Measurements from ENCODE around the gene CHRNA7.
"Not testable (repeated sequence)": the region's sequence is repeated elsewhere in the genome, so short reads cannot be mapped to it uniquely, and the experiment has no call there.

CHRNA7 gene

DNA sequence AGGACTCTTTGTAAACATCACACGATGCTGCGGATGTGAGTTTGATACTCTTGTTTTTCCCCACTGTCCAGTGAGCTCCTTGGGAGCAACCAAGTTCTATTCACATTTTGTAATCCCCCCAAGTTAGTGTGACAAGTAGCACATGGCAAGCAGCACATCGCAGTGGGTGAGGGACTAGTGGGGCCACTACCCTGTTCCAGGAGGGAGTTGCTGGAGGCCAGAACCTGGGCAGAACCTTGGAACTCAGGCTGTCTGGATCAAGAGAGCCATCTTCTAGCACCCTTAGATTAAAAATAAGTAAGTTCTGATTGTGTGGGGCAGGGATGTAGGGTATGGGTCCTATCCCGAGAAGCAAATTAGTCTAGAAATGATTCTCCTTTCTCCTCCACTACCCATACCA lies 91.7 kb downstream of the CHRNA7 start:
- no peak for DNase-seq

- no peak for DNase-seq
Measured at GRCh38 chr15:32123473-32123872, 93.2 kb downstream of the CHRNA7 start.

DNA sequence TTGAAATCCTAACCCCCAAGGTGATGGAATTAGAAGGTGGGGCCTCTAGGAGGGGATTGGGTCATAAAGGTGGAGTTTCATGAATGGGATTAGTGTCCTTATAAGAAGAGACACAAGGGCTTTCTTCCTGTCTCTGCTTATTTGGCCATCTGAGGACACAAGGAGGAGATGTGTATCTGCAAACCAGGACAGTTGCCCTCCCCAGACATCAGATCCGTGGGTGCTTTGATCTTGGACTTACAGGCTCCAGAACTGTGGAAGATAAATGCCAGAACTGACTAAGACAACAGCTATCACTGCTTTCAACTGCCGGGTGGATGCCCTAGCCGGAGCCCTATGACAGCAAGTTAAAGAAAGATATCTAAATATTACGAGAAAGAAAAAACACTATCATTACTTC lies 94.4 kb downstream of the CHRNA7 start:
- DNase-seq, result no peak

DNA sequence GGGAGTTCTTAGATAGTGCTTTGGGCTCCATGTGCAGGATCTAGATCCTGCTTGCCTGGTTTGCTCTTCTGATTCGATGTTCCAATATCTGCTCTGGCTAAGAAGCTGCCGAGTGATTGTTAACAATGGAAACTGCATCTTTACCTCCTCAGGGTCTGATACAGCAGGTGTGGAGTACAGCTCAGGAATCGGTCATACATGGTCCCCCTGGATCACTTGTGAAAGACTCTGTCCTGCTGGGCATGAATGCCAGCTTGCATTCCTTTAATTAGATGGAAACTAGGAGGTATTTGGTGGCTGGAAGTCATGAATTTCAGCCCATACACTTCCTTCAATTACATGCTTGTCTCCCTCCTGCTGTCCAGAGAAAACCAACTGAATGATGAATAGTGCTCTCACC lies 95.3 kb downstream of the CHRNA7 start:
- no peak for DNase-seq

- DNase-seq, result no peak
Measured at GRCh38 chr15:32129815-32130214, 99.5 kb downstream of the CHRNA7 start.

DNA sequence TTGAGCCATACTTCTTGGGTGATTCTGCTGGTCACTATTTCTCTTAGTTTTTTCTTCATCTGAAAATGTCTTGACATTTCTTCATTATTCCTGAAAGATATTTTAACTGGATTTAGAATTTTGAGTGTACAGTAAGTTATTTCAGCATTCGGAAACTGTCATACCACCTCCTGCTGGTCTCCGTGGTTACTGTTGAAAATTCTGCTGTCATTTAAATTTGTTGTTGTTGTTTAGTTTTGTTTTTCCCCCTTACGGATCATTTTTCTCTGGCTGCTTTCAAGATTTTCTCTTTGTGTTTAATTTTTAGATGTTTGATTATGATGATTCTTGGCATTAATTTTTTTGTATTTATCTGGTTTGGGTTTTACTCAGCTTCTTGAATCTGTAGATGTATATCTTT lies 100.5 kb downstream of the CHRNA7 start:
- DNase-seq, result no peak

DNA sequence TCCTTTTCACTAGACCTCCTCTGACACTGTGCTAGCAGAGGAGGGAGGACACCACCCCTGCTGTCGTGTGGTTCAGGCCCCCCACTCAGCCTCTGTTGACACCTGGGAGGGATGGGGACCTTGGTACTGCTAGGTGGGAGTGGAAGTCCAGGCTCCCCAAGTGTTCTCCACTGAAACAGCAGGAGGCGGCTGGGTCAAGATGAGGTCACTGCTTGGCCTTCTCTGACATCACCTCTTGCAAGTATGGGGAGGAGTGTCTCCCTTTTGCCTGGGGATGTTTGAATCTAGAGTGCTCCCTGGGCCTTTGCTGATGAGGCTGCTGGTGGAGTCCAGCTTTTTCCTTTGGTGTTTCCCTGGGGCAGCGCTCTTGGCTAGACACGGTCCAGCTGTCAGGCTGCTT lies 101.5 kb downstream of the CHRNA7 start:
- no peak for DNase-seq

GRCh38 chr15:32132859-32133258 lies 102.5 kb downstream of the CHRNA7 start:
- no peak for DNase-seq

- DNase-seq, result no peak
Measured at GRCh38 chr15:32134842-32135241, 104.5 kb downstream of the CHRNA7 start.

DNA sequence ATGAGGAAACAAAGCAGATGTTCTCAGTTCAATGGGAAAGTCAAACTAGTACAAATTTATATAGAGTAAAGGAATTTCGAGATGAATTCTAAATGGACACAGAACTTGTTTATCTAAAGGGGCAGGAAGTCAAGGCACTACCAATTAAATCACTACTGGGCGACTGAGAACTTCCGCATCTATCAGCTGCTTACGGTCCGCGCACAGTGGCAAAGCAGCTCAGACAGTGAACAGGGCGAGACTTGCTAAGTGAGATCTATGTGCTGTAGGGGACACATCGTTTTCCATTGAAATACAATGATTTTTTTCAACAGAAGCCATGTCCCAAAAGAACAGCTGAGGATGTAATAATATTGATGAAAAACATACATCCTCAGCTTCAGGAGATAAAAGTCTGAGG lies 105.0 kb downstream of the CHRNA7 start:
- DNase-seq, result no peak

DNA sequence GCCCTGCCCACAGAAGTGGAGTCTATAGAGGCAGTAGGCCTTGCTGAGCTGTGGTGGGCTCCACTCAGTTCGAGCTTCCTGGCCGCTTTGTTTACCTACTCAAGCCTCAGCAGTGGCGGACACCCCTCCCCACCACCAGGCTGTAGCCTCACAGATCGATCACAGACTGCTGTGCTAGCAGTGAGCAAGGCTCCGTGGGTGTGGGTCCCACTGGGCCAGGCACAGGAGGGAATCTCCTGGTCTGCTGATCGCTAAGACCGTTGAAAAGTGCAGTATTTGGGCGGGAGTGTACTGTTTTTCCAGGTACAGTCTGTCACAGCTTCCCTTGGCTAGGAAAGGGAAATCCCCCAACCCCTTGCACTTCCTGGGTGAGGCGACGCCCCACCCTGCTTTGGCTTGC lies 115.2 kb downstream of the CHRNA7 start:
- DNase-seq, result not testable (repeated sequence)

DNA sequence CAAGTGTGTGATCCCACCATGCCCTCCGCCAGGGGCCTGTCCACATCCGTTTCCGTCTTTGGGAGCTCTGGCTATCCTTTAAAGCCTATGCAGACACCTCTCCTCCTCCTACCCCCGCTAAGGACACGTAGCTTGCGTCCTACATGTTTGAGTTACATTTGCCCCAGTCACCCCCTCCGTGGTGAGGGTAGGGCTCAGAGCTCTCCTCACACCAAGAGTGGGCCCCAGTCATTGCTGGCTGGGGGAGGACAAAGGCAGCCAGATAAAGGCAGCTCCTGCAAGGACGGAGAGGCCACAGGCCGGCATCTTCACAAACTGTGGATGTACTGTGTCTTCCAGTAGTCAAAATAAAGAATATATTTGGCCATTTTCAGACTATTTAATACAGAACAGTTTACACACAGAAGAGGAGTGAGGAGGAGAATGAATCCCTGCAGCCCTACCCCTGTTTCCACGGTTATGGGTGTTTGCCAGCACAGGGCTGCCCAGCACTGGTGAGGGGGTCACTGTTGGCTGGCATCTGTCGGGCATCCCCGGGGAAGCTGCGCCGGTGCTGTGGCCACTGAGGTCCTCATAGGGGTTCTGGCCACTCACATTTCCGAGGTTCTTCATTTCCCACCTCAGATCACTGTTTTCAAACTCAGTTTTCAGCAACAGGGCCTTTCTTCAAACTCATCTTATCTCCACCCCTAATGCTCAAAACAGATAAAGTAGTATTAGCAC lies 118.7 kb downstream of the CHRNA7 start:
- no peak for DNase-seq

DNA sequence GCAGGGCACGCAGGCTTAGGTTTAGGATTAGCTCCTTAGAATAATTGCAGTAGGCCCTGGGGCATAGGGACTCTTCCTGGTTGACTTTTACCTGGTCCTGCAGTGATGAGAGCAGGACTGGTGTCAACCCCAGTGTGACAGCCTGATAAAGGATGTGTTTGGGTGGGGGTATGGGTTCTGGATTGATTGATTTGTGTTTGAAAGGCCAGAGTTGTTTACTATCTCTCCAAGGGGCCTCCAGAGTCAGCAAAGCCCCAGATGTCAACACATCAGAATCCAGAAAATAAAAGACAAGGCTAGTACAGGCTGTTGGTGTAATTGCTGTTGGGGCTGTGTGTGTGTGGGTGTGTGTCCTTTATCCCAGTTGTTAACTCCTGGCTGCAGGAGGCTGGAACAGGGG lies 122.3 kb downstream of the CHRNA7 start:
- no peak for DNase-seq

DNA sequence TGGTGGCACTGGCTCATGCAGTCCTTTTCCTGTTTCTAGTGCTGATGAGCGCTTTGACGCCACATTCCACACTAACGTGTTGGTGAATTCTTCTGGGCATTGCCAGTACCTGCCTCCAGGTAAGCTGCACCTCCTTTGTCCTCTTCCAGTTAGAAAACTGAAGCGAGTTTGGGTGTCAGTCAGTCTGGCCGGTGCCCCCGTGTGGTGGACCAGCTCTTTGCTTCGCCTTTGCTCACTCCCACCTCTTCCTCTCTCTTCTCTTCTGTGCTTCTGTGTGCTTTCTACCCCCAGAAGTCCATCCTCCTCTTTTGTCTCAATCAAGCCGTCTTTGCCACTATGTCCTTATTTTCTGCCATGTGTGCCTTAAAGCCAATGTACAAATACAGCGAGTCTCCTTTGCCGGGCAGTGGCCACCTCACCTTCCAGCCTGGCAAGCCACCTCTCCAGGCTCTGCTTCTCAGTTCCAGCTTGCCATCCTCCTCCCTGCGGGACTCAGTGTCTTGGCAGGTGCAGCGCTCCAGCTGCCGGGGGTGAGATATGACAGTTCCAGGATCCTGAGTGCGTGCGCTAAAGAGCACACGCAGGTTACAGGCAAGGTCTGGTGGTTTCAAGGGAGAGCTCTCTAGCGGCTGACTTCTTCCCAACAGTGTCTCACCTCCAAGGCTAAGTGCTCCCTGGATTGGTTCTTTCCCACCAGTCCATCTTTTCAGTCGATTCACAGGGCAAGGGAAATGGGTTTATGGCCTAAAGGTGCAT lies 123.7 kb downstream of the CHRNA7 start:
- not testable (repeated sequence) for DNase-seq

GRCh38 chr15:32162143-32162542 lies 131.8 kb downstream of the CHRNA7 start:
- DNase-seq, result not testable (repeated sequence)

DNA sequence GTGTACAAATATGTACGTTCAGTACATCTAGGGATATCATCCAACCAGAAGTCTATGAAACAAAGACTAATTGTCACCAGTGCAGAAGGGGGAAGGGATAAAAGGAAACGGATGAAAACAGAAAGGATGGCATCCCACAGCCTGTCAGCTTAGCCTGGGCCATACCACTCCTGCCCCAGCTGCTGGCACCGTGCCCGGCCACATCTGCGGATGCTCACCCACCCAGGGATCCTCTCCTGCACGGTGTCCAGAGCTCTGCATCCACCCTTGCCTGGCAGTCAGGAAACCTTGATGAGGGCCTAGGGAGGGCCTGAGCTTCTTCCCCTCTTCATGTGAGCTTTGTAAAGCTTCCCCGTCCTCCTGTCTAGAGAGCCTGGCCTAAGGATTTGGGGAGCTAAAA lies 133.8 kb downstream of the CHRNA7 start:
- not testable (repeated sequence) for DNase-seq

DNA sequence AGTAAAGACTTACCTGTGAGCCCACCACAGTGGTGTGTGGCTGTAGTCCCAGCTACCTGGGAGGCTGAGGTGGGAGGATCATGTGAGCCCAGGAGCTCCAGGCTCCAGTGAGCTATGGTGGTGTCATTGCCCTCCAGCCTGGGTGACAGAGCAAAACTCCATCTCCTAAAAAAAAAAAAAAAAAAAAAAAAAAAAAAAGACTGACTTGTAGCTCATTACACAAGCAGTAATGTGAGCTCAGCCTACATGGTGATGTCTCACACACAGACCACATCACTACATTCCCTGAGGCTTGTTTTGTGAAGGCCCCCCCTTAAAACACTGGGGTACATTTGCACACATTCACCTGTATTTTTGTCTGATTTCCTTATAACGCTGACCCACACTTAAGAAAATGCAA lies 134.4 kb downstream of the CHRNA7 start:
- not testable (repeated sequence) for DNase-seq

DNA sequence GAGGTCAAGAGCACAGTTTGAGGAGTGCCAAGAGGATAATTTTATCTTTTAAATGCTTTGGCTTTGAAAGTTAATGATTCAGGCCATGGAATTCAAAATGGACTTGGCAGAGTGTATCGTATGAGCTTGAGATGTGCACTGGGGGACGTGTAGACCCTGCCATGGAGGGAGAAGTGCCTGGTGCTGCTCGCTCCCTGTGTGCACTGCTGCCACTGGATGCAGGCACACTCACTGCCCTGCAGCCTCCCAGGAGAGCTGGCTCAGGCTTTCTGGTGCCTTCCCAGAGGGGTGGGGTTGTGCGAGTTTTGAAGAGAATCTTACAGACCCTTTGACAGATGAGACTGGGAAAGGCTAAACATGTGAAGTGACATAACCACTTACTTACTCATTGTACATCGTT lies 135.5 kb downstream of the CHRNA7 start:
- DNase-seq, result not testable (repeated sequence)

GRCh38 chr15:32166270-32166669 lies 136.0 kb downstream of the CHRNA7 start:
- DNase-seq, result not testable (repeated sequence)

DNA sequence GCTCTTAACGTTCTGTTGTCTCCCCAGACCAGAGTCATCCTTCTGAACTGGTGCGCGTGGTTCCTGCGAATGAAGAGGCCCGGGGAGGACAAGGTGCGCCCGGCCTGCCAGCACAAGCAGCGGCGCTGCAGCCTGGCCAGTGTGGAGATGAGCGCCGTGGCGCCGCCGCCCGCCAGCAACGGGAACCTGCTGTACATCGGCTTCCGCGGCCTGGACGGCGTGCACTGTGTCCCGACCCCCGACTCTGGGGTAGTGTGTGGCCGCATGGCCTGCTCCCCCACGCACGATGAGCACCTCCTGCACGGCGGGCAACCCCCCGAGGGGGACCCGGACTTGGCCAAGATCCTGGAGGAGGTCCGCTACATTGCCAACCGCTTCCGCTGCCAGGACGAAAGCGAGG lies 137.6 kb downstream of the CHRNA7 start:
- DNase-seq, result not testable (repeated sequence)

DNA sequence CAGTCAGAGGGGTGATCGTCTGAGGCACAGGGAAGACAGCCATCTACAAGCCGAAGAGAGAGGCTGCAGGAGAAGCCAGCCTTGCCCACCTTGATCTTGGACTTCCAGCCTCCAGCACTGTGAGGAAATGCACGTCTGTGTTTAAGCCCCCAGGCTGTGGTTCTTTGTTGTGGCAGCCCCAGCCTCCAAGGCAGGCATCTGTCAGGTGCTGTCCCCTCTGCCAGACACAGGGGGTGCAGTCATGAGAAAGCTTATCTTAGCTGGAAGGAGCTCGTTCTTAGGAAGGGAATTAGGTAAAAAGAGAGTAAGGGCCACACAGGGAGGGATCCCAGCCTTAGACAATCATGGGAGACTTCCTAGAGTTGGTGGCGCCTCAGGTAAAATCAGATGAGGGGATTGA lies 150.3 kb downstream of the CHRNA7 start:
- DNase-seq, result not testable (repeated sequence)

GRCh38 chr15:32193780-32194179 lies 163.5 kb downstream of the CHRNA7 start:
- DNase-seq, result not testable (repeated sequence)

DNA sequence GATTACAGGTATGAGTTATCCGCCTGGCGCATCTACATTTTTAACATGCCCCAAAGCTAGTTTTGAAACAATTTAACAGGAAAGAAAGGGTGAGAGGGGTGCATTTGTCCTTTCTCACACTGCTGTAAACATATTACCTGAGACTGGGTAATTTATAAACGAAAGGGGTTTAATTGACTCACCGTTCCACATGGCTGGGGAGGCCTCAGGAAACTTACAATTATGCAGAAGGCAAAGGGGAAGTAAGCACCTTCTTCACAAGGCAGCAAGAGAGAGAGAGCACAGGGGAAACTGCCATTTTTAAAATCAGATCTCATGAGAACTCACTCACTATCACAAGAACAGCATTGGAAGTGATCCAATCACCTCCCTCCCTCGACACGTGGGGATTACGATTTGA lies 165.9 kb downstream of the CHRNA7 start:
- not testable (repeated sequence) for DNase-seq

GRCh38 chr15:32198938-32199337 lies 168.6 kb downstream of the CHRNA7 start:
- not testable (repeated sequence) for DNase-seq

All from activated CD4-positive, alpha-beta T cell treated with anti-CD3 and anti-CD28 coated beads, Interleukin-2, amount 50 U/mL, for 48 hours (primary cell).